Epithelial cell of proximal tubule (primary cell): Measurements from ENCODE around the gene FAT3. TPM values are rescaled to one million over a fixed set of nuclear protein-coding genes. Genes with fewer than 3 reads are reported as not detected.

Experiments used
- DNase-seq: peaks from one replicate; pipeline ENCODE4 v3.0.0-alpha.2; 2011; ENCODE audit warnings: low read depth
- H3K4me3 ChIP-seq: 2 replicates; pipeline ENCODE4 v1.5.1; 2011; ENCODE audit warnings: low read depth, mild to moderate bottlenecking, low read length
- CTCF ChIP-seq: conservative IDR thresholded peaks from 2 replicates; pipeline ENCODE4 v1.5.1; 2012; ENCODE audit warnings: low read depth, mild to moderate bottlenecking, low read length
- total RNA-seq: library from RNA; depleted of rRNA; stranded (reverse); fragments of >200 nt; gene quantifications from 2 replicates; pipeline ENCODE4 v1.2.3, GENCODE V29; 2015

Gene FAT3
- total RNA-seq, 1 donor from 2014 or later: 1.2 TPM

DNA sequence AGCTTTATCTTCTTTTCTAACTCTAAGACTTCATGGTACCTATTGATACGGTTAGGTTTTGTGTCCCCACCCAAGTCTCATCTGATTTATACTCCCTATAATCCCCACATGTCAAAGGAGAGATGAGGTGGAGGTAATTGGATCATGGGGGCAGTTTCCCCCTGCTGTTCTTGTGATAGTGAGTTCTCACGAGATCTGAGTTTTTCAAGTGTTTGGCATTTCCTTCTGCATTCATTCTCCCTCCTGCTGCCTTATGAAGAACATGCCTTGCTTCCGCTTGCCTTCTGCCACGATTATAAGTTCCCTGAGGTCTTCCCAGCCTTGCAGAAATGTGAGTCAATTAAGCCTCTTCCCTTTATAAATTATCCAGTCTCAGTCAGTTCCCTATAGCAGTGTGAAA is 5.1 kb upstream of the FAT3 start:
- H3K4me3 ChIP-seq: no peak overlapping the region
- no peak for DNase-seq
- TF ChIP-seq CTCF: no peak

DNA sequence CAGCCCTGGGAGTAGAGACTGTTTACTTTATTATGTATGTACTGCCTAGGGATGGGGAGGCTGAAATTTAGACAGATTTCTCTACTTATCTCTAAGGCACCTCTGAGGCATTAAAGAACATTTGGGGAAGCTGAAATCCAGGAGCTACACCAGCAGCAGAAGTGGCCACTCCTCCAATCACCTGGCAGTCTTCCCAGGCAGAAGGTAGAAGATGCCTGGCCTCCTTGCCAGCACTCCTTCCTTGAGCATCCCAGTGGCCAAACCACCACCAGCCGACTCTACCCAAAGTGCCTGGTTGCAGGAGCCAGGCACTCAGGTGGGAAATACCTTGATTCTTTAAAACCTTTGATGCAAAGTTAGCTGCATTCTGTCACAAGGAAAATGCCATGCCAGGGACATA is 1.9 kb upstream of the FAT3 start:
- TF ChIP-seq CTCF: no peak
- no peak for DNase-seq
- no peak overlapping the region for H3K4me3 ChIP-seq

- DNase-seq: no peak
- no peak for TF ChIP-seq CTCF
- peak overlapping the region; percentile 47 for H3K4me3 ChIP-seq
Observed at GRCh38 chr11:92224054-92224406, 588 bp upstream of the FAT3 start.

DNA sequence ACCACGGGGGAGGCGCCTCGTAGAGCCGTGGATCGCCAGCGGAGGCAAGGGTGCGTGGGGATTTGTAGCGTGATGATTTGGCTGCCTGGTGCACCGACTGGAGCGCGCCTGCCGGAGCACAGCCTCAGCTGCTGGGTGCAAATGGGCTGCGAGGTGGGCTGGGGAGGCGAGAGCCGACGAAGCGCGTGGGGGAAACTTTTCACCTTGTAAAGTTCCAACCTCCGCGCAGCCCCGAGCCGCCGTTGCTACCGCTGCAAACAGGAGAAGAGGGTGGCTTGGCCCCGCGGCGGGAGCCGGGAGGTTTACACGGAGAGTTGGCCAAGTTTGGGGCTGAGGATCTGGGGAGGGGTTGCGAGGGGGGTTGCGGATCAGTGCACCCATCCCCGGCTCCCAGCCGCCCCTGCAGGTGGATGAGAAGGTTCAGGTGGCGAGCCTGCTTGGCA is 528 bp downstream of the FAT3 start:
- TF ChIP-seq CTCF: no peak
- H3K4me3 ChIP-seq: peak overlapping the region; percentile 47
- DNase-seq: no peak

DNA sequence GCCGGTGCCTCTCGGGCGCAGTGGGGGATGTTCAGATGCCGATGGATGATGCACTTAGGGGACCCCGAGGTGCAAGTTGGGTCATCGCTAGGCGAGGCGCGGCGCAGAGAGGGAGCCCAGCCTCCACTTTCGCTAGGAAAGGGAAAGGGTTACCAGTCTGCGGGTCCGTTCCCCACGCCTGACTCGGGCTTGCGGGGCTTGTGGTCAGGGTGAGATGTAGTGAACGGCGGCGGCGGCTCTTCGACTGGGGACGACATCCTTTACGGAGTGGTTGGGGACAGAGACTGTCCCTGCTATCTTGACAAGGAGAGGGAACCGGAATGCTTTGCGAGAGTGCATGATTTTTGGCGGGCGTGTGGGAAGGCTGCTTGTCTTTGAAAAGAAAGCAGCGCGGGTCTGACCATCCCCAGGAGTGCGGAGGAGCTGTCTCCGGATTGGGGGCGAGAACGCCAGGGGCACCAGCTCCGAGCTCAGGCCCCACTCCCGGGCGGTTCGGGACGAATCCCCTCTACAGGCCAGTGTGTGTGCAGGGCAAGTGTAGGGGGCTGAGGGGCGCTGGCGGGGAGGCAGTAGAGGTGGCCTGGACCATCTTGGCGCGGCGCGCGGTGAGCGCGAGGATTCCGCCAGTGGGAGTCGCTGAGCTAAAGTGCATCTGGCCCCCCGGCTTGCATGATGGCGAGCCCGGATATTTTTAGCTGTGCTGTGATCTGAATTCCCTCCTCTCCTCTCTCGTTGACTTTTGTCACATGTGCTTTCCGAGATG is 1.1 kb downstream of the FAT3 start:
- H3K4me3 ChIP-seq: peak overlapping the region; percentile 47
- DNase-seq: no peak
- TF ChIP-seq CTCF: peak; percentile 17

DNA sequence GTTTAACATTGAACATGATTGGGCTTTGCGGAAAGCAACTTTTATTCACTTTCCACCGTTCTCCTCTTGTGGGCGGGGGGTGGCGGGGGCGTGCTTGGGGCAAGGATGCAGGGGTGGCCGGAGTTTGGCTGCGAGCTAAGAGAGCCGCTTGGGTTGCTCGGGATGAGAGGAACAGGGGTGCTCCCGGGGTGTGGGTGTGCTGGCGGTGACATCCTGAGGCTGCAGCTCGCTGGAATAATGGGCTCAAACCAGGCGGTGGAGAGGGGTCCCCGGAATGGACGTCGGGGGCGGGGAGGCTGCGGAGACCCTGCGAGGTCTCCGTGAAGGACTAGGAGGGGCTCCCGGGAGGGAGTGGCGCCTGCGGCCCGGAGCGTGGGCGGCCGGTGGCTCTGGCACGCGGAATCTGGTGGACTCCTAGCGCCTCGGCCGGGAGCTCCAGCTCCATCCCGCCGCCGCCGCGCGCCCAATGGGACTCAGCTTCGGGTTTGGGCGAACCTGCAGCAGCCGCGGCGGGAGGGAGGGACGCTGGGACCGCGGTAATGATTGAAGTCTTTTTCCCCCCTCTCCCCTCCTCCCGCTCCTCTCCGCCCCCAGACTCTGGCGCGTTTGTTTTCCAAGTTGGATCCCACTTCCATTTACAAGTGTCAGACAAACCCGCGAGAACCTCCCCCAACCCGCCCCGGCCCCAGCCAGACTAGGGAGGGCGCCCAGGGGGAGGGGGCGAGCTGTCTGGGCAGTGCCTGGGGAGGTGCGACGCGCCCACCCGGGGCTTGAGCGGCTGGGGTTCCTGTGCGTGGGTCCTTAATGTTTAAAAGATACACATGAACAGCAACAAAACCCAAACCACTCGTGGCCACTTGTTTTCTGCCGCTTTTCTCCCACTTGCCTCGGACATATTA is 2.0 kb downstream of the FAT3 start:
- peak overlapping the region; percentile 47 for H3K4me3 ChIP-seq
- DNase-seq: no peak
- no peak for TF ChIP-seq CTCF
